DMS53 treated with DMSO at 0.1 percent for 48 hours (cell line): ENCODE results near the gene TESK1.
"Not testable (repeated sequence)": the region's sequence is repeated elsewhere in the genome, so short reads cannot be mapped to it uniquely, and the experiment has no call there.

Experiments
- DNase-seq: peaks from one replicate; lab custom pipeline; 2025; ENCODE audit not compliant: unreplicated experiment; lab: John Stamatoyannopoulos, UW

The TESK1 gene

GRCh38 chr9:35615981-35616680 lies 11.1 kb downstream of the TESK1 start:
- DNase-seq, result no peak

GRCh38 chr9:35616681-35617459 lies 11.8 kb downstream of the TESK1 start:
- peak; percentile 30 for DNase-seq

GRCh38 chr9:35617548-35617947 lies 12.5 kb downstream of the TESK1 start:
- DNase-seq, result no peak

DNA sequence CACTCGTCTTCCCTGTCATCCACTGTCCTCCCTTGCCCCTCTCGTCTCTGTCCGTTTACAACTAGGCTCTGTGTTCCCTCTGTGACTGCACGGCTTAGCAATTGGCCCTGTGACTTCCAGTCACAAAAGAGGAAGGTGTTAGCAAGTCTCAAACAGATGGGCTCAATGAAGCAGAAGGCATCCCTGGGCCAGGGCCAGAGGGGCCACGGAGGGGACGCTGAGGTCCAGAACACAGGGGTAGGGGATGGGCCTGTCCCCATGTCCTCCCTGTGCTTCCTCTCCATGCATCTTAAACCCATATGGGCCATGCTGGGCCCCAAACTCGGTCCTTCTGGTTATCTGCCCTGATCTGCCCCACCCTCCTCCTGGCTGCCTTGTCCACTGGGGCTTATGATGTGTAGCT lies 13.3 kb downstream of the TESK1 start, which contains the start of gene CD72:
TSS of gene CD72 (minus strand) at position 89 of the 403 bp plus-strand sequence. CDS start 110 bp downstream, outside the sequence.
- DNase-seq, result no peak

DNA sequence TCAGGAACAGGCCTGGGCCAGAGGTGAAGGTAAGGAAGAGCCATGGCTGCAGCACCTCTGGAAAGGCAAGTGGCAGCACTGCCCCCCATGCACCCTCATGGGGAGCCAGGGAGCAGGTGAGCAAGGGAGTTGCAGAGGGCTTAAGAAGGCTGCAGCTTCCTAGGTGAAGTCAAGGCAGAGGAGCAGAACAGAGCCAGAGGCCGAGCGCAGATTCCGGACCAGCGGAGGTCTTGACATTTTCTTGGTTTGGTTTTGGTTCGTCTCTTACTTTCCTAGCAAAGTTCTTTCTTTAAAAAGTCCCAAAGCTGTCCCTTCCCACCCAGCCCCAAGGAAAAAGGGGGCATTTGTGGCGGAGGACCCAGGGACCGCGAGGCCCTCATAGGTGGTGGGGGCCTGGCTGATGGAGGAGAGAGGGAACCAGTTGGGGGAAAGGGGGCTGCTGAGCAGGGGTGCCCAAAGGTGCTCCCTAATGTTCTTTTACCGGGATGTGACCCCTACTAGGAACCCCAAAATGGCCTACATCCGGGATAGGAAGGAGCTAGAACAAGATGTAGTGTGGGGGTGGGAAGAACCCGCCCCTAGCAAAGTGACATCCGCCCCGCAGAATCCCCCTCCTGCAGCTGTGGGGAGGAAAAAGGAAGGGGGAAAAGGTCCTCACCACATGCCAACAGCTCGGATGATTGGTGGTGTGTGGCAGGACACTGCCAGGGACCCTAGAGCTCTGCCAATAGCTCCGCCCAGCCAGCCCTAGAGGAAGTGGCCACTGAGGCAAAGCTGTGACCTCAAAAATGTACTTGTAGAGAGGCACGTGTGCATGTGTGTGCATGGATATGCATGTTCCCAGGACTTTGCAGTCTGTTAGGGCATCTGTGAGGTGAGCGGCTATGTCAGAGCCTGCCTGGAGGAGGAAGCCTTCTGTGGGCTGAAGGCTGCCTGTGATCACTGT lies 14.1 kb downstream of the TESK1 start:
- no peak for DNase-seq

- DNase-seq, result no peak
Observed at GRCh38 chr9:35619800-35620158, 14.7 kb downstream of the TESK1 start.

- DNase-seq, result no peak
Observed at GRCh38 chr9:35627575-35627974, 22.5 kb downstream of the TESK1 start.

DNA sequence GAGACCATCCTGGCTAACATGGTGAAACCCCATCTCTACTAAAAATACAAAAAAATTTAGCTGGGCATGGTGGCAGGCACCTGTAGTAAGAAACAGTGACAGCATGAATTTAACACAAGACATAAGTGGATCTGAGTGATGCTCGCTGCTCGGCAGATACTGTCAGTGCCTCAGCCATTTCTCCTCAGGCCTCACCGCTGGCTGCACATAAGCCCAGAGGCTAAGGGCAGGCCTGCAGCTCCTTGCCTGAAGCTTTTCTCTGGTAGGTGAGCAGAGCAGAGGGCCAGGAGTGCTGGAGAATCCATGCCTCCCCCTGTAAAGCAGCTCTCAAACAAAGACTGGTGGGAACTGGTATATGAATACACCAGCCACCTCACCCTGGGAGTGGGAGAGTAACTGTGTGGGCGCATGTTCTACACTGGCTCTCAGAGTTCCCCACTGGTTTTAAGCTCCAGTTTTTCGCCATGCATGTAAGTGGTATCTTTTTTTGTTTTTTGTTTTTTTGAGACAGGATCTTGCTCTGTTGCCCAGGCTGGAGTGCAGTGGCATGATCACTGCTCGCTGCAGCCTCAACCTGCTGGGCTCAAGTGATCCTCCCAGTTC lies 23.4 kb downstream of the TESK1 start:
- no peak for DNase-seq

DNA sequence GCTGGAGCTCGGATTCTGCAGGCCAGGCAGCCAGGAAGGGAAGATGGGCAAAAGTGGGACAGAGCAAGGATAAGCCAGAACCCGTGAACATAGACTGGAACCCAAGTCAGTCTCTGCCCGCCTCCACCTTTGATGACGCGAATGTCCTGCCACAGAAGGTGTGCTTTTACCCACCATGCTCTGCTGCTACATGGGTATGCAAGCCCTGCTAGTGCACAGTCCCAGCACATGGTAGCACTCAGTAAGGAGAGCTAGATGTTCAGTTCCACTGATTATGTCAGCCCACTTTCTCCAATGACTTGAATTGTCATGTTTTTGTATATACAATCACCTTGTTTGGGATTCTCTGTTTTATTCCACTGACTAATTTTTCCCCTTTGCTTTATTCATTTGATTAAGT lies 24.5 kb downstream of the TESK1 start:
- DNase-seq, result no peak

GRCh38 chr9:35635730-35636129 lies 30.7 kb downstream of the TESK1 start:
- no peak for DNase-seq

GRCh38 chr9:35636135-35636876 lies 31.2 kb downstream of the TESK1 start:
- DNase-seq, result no peak

DNA sequence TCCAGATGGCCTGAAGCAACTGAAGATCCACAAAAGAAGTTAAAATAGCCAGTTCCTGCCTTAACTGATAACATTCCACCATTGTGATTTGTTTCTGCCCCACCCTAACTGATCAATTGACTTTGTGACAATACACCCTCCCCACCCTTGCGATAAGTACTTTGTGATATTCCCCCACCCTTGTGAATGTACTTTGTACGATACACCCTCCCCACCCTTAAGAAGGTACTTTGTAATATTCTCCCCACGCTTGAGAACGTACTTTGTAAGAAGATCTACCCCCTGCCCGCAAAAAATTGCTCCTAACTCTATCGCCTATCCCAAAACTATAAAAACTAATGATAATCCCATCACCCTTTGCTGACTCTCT lies 31.8 kb downstream of the TESK1 start:
- not testable (repeated sequence) for DNase-seq

GRCh38 chr9:35637427-35637955 lies 32.4 kb downstream of the TESK1 start:
- DNase-seq, result not testable (repeated sequence)

GRCh38 chr9:35638751-35639150 lies 33.7 kb downstream of the TESK1 start:
- DNase-seq, result not testable (repeated sequence)

DNA sequence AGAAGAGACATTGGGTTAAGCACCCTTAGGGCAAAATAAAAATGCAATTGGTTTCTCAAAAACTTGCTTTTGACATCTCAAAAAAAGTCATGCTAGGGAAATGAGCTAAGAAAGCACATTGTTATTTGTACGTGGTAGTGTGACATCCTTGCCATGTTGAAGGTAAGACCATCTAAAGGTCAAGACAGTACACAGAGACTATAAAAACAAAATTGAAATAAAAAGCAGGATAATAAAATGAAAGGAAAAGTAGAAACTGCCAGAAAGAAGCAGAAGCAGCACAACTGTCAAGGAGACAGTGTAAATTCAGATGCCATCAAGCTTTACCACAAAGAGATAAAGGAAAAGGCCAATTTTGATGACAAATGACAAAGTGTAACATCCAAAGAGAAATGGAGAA lies 34.2 kb downstream of the TESK1 start:
- not testable (repeated sequence) for DNase-seq

DNA sequence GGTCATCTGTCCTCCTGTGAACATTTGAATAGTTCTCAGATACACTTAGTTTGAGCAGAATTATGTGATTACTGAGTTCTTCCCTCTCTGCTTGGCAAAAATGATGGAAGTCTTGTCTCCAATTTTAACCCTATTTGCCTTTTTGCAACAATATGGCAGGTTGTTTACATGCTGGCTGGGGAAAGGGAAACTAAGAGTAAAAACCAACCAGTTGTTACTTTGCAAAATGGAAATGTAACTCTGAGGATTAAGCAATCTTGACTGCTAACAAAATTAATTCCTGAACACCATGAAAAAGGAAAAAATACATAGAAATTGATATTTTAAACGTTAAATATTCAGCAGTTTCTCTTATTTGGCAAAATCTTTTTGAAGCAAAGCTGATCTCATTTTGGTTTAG lies 34.6 kb downstream of the TESK1 start:
- no peak for DNase-seq

DNA sequence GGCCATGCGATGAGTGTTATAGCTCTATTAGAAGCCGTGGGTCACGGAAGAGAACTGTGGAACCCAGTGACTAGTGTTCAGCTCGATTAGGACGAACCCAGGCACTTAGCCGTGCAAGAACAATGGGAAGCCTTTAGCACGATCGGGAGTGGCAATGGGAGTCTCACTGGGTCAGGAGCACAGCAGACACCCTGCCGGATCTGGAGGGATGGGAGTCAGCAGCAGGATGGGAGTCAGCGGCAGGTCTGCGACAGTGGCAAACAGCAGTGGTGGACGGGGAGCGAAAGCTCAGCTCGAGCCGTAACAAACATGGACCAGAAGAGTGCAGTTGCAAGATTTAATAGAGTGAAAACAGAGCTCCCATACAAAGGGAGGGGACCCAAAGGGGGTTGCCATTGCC lies 35.4 kb downstream of the TESK1 start:
- not testable (repeated sequence) for DNase-seq

- DNase-seq, result not testable (repeated sequence)
Observed at GRCh38 chr9:35641478-35641877, 36.4 kb downstream of the TESK1 start.

DNA sequence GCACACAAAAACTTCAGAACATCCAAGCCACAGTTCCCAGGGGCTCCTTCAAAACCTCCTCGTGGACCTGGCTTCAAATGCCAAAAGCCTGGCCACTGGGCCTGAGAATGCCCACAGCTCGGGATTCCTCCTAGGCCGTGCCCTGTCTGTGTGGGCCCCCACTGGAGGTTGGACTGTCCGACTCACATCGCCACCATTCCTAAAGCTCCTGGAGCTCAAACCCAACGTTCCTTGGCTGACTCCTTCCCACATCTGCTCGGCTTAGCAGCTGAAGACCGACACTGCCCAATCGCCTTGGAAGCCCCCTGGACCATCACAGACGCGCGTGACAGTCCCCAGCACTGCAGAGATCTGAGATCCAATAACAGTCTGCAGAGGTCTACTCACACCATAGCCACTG lies 38.0 kb downstream of the TESK1 start:
- no peak for DNase-seq

GRCh38 chr9:35645736-35646135 lies 40.7 kb downstream of the TESK1 start:
- not testable (repeated sequence) for DNase-seq
